CD4-positive, alpha-beta T cell treated with Interleukin-10 for 1 hour (primary cell): ENCODE measurements around the gene TNFSF15.
A peak's percentile ranks its signal among the peaks of the same experiment; 100 is the strongest.

Experiments
- DNase-seq: peaks from one replicate; pipeline ENCODE4 v3.0.0-alpha.2; 2020

The TNFSF15 gene

DNA sequence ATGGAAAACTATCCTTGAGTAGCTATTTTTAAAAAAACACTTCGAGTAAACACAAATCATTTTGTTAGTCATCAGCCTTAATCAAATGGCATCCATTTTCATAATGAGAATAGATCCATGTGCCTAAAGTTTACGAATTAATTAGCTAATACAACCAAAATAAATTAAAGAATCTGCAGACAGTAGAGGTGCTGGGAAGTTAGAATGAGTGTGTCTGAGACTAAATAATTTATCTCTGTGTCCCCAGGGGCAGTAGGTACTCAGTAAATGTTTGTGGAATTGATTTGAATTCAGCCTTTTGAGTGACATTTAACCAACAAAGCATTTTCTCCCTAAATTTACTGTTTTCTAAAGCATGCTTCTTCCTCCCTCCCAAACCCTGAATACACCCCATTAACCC, 18.6 kb downstream of the TNFSF15 start:
- no peak for DNase-seq

- DNase-seq, result no peak
Observed at GRCh38 chr9:114785866-114786650, 19.8 kb downstream of the TNFSF15 start.

DNA sequence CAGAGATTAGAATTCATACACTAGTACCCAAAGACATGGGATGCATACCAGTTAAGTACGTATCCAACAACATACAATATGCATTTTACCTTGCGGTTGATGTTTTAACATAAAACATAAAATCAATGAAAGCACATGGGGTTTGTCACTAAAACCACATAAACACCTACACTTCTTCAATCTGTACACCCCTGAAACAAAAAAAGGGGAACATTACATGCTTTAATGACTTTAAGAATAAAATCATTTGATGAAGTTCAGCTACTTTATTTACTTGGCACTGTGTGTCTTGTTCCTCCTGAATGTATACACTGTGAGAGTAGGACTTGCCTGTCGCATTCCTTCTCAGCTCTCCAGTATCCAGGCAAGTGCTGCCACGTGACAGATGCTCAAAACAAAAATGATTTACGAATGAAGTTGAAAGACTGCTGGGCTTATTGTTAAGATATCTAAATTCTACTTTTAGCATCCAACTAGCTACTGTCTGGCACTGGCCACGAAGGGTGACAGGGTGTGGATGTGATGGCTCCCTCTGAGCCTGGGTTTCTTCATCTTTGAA, 21.0 kb downstream of the TNFSF15 start:
- no peak for DNase-seq

DNA sequence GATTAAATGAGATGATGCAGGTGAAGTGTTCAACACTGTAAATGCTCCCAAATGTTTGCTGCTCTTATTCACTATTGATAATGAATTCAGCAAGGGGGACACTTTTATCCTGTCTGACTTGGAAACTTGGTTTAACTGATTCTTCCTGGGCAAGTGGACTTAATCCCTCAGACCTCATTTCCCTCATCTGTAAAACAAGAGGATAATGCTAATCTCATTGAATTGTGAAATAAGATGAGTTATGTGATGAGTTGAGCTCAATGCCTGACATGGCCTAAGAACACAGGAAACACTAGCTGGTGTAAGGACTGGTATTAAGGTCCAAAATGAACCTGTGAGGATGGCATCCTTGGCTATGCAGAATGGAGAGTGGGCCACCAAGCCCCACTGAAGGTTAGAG, 23.3 kb downstream of the TNFSF15 start:
- DNase-seq, result no peak

- DNase-seq, result no peak
Observed at GRCh38 chr9:114779352-114779845, 26.4 kb downstream of the TNFSF15 start.

- peak; percentile 26 for DNase-seq
Observed at GRCh38 chr9:114777821-114778609, 27.8 kb downstream of the TNFSF15 start.

GRCh38 chr9:114776683-114777399, 29.0 kb downstream of the TNFSF15 start:
- DNase-seq, result no peak

DNA sequence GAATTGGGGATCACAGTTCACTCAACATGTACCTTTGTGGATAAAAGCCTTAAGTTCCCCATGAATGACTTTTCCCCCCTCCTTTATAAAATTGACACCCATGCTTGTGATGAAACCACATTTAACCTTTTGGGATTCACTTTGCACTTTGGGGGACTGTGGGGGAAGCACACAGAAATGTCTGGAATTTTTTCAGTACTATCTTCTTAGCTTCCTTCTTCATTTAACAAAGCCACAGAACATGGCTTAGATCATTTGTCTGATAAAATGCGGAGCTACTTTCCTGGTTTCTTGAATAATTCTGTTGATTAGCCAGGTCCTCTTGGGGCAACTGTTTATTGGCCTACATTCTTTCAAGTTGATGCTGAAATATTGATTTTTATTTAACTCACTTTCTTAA, 29.9 kb downstream of the TNFSF15 start:
- no peak for DNase-seq

GRCh38 chr9:114775121-114775520, 30.7 kb downstream of the TNFSF15 start:
- no peak for DNase-seq

DNA sequence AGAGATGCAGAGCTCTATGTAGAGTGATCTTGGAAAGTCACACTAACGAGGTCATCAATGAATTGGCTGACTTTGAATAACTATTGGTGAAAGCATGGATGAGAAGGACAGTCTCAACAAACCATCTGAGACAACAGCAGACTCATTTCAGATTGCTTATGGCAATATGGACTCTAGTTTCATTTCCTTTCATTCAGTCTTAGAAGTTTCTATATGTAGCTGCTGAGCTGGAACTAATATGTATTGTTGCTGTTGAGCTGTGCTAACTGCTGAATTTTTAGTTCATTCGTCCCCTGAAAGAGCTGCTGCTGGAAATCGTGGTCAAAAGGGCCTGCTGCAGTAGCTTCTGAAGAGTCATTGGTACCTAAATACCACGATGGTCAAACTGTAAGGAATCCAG, 31.3 kb downstream of the TNFSF15 start:
- no peak for DNase-seq

DNA sequence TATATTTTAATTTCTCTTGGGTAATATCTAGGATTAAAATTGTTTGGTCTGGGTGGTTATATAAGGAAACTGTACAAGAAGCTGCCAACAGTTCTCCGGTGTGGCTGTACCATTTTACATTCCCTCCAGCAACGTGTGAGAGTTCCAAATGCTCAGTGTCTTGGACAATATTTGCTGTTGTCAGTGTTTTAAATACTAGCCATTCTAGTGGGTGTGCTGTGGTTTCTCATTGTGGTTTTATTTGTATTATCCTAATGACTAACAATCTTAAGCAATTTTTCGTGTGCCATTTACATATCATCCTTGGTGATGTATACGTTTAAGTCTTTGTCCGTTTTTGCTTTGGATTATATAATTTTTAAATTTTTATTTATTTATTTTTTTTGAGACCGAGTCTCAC, 34.0 kb downstream of the TNFSF15 start:
- DNase-seq, result no peak

DNA sequence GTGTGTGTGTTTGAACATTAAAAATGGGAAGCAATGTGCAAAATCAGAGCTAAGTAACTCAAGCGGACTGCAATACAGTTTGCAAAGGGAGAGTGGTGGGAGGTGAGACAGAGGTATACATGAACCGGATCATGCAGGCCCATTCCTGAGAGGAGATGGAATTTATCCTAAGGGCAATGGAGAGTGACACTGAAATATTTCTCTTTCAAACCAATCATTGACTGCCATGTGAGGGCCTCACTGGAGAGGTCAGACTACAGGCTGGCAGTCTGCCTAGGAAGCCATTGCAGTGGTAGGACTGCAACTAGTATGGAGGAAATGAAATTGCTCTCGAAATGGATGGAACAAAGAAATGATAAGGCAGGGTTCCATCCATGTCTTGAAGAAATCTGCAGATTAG, 34.8 kb downstream of the TNFSF15 start:
- DNase-seq, result no peak

DNA sequence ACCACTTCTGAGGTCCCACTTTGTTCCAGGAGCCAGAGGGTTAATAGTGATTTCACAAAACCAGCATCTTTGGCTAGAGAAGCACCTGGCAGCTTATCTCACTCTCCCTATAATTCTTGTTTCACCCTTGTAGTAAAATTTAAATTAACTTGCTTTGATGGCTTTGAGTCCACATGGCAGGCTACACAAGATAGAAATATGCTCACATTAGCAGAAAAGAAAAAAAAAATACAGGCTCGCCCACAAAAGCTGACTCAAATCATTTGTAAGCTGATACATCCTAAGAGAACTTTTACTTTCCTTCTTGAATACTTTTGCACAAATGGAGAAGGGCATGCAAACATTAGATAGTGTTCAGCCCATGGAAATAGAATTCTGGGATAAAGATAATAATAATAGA, 36.2 kb downstream of the TNFSF15 start:
- DNase-seq, result no peak

DNA sequence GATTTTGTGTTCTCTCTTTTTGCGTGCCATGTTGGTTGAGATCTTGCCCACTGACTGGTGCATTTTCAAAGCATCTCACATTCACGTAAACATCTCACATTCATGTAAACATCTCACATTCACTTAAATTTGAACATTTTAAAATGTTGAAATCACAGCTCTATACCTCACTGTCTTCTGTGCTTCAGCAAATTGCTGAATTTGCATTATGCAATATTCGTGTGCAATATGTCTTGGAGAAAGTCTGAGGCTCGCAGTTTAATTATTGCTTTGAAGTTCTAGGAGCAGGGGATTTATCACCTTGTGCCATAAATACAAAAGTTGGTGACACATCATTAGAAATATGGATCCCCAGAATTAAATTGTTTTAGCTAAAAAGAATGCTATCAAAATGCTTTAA, 42.6 kb downstream of the TNFSF15 start:
- no peak for DNase-seq

- no peak for DNase-seq
Observed at GRCh38 chr9:114761523-114761922, 44.3 kb downstream of the TNFSF15 start.

- DNase-seq, result no peak
Observed at GRCh38 chr9:114759512-114760341, 46.1 kb downstream of the TNFSF15 start.

- no peak for DNase-seq
Observed at GRCh38 chr9:114757984-114758383, 47.9 kb downstream of the TNFSF15 start.

DNA sequence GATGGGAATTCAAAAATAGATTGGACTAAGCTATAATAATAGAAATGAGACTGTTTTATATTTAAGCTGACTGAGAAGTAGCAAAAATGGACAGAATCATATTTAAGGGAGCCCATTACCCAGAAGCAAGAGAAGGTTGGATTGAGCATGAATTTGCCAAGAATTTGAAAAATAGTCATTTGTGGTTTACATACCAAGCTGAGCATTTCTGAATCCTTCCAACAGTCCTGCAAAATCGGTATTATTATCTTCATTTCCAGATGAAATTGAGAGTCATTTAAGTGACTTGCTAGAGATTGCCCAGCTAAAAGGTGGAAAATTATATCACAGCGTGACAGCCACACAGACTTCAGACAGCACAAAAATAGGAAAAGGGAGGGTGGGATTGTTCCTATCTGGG, 48.4 kb downstream of the TNFSF15 start:
- DNase-seq, result no peak

DNA sequence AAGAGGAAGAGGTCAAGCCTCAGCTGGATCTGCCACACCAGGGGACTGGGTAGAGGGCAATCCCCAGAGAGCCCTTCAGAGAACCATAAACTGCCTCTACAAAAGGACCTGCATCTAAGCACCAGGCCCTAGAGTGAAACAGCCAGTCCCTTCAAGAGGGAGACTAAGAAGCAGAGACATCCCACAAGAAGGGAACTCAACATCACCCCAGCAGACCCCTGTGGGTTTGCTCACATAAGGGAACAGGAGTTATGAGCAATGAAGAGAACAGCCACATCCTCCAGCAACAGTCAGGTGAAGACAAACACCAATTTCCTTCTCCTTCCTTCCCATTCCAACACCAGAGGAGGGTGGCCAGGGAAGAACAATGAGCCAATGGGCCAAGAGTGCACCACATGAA, 48.9 kb downstream of the TNFSF15 start:
- DNase-seq, result no peak

- DNase-seq, result peak; percentile 15
Observed at GRCh38 chr9:114754581-114754980, 51.3 kb downstream of the TNFSF15 start.

DNA sequence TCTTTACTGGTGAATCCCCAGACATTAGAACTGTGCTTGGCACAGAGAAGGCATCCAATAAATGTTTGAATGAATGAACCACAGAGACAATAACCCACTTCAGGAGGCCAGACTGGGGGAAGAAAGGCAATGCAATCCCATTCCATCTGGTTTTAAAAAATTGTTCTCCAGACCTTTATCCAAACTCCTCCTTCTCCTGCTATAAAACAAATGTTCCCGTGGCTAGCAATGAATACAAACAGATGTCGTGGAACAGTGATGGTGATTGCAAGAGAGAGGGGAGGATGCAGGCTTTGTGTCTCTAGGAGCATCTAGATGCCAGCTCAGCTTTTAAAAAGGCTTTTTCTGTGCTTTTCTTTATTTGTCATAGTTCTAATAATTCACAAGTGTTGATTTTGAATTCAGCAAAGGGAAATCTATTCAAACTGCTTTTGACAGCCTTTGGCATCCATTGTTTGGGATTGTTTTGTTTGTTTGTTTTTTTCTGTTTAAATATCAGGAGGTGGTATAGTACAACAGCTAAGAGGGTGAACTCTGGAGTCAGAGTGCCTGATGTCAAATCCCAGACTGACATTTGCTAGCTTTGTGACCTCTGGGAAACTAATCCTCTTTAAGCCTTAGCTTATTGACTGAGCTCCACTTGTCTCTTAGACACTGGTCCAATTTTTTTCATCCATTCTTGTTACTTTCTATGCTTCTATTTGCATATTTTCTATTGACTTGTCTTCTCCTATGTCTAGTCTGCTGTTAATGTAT, 59.1 kb downstream of the TNFSF15 start:
- DNase-seq, result no peak
